Smooth muscle cell (in vitro differentiated cells): ENCODE data around the gene D2HGDH. TPM values are rescaled to one million over a fixed set of nuclear protein-coding genes. Genes with fewer than 3 reads are reported as not detected.
A peak's percentile ranks its signal among the peaks of the same experiment; 100 is the strongest.

Source experiments
- DNase-seq: peaks from one replicate; lab custom pipeline; 2025; ENCODE audit not compliant: unreplicated experiment; lab: John Stamatoyannopoulos, UW
- H2AFZ ChIP-seq: fragments of 200-600 bp; sonication (generic); 2 replicates; pipeline ENCODE4 v1.6.0; 2016; ENCODE audit warnings: antibody characterized with exemption, low read depth, mild to moderate bottlenecking
- H3F3A ChIP-seq: fragments of 200-600 bp; sonication (generic); 2 replicates; pipeline ENCODE4 v1.6.0; 2017; ENCODE audit warnings: antibody characterized with exemption, low read depth
- H3K27ac ChIP-seq: fragments of 200-600 bp; sonication (generic); 2 replicates; pipeline ENCODE4 v1.5.1; 2016; ENCODE audit warnings: low read depth, mild to moderate bottlenecking
- H3K27me3 ChIP-seq: fragments of 200-600 bp; sonication (generic); 2 replicates; pipeline ENCODE4 v1.6.1; 2016; ENCODE audit warnings: low read depth, mild to moderate bottlenecking
- H3K36me3 ChIP-seq: fragments of 200-600 bp; sonication (generic); 2 replicates; pipeline ENCODE4 v1.5.1; 2016; ENCODE audit warnings: low read depth
- H3K4me1 ChIP-seq: fragments of 200-600 bp; sonication (generic); 2 replicates; pipeline ENCODE4 v1.5.1; 2016; ENCODE audit warnings: low read depth
- H3K4me2 ChIP-seq: fragments of 200-600 bp; sonication (generic); 2 replicates; pipeline ENCODE4 v1.6.0; 2016; ENCODE audit warnings: mild to moderate bottlenecking
- H3K4me3 ChIP-seq: fragments of 200-600 bp; sonication (generic); 2 replicates; pipeline ENCODE4 v1.5.1; 2016; ENCODE audit warnings: mild to moderate bottlenecking
- H3K79me2 ChIP-seq: fragments of 200-600 bp; sonication (generic); 2 replicates; pipeline ENCODE4 v1.6.0; 2016; ENCODE audit warnings: low read depth, mild to moderate bottlenecking
- H3K9ac ChIP-seq: fragments of 200-600 bp; sonication (generic); 2 replicates; pipeline ENCODE4 v1.6.0; 2016; ENCODE audit warnings: low read depth
- H3K9me3 ChIP-seq: fragments of 200-600 bp; sonication (generic); replicated peaks from 2 replicates; pipeline ENCODE4 v1.5.1; 2016; ENCODE audit warnings: low read depth
- H4K20me1 ChIP-seq: fragments of 200-600 bp; sonication (generic); 2 replicates; pipeline ENCODE4 v1.6.0; 2016; ENCODE audit warnings: low read depth
- WGBS: methylation state at CpG from one replicate; pipeline ENCODE4 v1.1.7; 2016; ENCODE audit warnings: low lambda C conversion rate; 5-methylcytosine and 5-hydroxymethylcytosine counted together
- polyA plus RNA-seq: library from polyadenylated mRNA; unstranded; fragments of >200 nt; fragmentation: Nextera tagmentation; extraction: Ambion mirVana; gene quantifications from 2 replicates; pipeline ENCODE4 v1.2.1, GENCODE V29; 2016
- total RNA-seq: library from RNA; depleted of rRNA; stranded (reverse); fragments of >200 nt; gene quantifications from 2 replicates; pipeline ENCODE4 v1.2.3, GENCODE V29; 2014
- TF ChIP-seq, protein P1 (sequence below): fragments of 200-600 bp; sonication (generic); IDR thresholded peaks from 2 replicates; pipeline ENCODE4 v1.5.1; 2017; ENCODE audit warnings: borderline replicate concordance, mild to moderate bottlenecking, antibody characterized with exemption; ENCODE audit not compliant: insufficient read depth, poor library complexity, severe bottlenecking

D2HGDH gene
- total and polyA plus RNA-seq, 2 experiments from 2014 or later: 3.7 to 20.7 TPM

DNA sequence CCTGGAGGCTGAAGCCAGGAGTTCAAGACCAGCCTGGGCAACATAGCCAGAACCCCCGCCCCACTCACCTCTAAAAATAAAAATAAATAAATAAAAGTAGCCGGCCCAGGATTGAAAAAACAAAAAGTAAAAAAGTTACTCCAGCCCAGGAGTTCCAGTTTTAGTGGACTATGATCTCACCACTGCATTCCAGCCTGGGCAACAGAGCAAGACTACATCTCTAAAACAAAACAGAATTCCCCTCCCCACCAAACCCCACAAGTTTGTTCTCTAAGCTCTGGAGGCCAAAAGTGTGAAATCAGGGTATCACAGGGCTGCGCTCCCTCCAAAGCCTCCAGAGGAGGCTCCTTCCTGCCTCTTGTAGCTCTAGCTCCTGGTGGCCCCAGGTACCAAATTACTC lies 1.7 kb downstream of the D2HGDH start:
- H3K4me2 ChIP-seq: peak overlapping the region; percentile 87
- no peaks in the 10 kb centered on the region for H3K79me2 ChIP-seq
- peak overlapping the region; percentile 75 for H3K4me3 ChIP-seq
- H3K36me3 ChIP-seq: no peaks in the 10 kb centered on the region
- H3K9ac ChIP-seq: no peak overlapping the region
- peaks cover 35% of the 10 kb centered on the region for H4K20me1 ChIP-seq
- no peaks in the 10 kb centered on the region for H3F3A ChIP-seq
- WGBS: 95% methylated on average over 3 of the region's 3 CpGs
- no peaks in the 10 kb centered on the region for H3K4me1 ChIP-seq
- no peaks in the 10 kb centered on the region for H3K9me3 ChIP-seq
- TF ChIP-seq, protein P1, sequence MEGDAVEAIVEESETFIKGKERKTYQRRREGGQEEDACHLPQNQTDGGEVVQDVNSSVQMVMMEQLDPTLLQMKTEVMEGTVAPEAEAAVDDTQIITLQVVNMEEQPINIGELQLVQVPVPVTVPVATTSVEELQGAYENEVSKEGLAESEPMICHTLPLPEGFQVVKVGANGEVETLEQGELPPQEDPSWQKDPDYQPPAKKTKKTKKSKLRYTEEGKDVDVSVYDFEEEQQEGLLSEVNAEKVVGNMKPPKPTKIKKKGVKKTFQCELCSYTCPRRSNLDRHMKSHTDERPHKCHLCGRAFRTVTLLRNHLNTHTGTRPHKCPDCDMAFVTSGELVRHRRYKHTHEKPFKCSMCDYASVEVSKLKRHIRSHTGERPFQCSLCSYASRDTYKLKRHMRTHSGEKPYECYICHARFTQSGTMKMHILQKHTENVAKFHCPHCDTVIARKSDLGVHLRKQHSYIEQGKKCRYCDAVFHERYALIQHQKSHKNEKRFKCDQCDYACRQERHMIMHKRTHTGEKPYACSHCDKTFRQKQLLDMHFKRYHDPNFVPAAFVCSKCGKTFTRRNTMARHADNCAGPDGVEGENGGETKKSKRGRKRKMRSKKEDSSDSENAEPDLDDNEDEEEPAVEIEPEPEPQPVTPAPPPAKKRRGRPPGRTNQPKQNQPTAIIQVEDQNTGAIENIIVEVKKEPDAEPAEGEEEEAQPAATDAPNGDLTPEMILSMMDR: no peak
- no peak overlapping the region for H3K27ac ChIP-seq
- H3K27me3 ChIP-seq: no peaks in the 10 kb centered on the region
- no peak for DNase-seq
- no peak overlapping the region for H2AFZ ChIP-seq

DNA sequence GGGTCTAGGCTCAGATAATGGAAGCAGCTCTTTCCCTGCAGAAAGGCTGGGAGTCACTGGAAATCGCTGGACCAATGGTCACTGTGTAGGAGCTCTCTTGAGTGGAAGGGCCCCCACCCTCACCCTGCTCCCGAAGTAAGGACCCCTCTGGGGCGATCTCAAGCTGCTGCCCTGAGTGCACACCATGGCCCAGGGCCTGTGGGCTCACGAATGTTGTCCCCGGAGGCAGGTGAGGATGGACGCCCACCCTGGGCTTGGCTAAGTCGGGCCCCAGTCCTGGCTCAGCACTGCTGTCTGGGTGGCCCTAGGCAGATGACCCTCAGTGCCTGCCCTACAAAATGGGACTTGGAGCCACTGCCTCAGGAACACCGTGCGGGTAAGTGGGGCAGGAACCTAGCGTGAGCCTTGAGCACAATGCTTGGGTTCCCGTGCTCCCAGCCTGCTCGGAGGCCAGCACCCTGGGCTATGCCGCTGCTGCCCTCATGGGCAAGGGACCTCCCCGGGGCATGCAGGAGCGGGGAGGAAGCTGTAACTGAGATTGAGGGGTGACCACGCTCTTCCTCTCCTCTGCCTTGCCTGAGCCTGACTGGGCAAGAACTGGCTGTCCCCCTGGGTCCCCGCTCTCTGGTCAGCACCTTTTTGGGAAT lies 3.7 kb downstream of the D2HGDH start:
- H3K79me2 ChIP-seq: no peaks in the 10 kb centered on the region
- H3K9me3 ChIP-seq: no peaks in the 10 kb centered on the region
- no peaks in the 10 kb centered on the region for H3K4me1 ChIP-seq
- H4K20me1 ChIP-seq: peaks cover 38% of the 10 kb centered on the region
- no peaks in the 10 kb centered on the region for H3K36me3 ChIP-seq
- TF ChIP-seq, protein P1: no peak
- H3K4me2 ChIP-seq: no peak overlapping the region
- H3K27me3 ChIP-seq: no peaks in the 10 kb centered on the region
- WGBS: 97% methylated on average over 17 of the region's 17 CpGs
- H3F3A ChIP-seq: no peaks in the 10 kb centered on the region
- H3K27ac ChIP-seq: no peak overlapping the region
- DNase-seq: no peak
- no peak overlapping the region for H3K4me3 ChIP-seq
- H3K9ac ChIP-seq: no peak overlapping the region
- H2AFZ ChIP-seq: no peak overlapping the region

DNA sequence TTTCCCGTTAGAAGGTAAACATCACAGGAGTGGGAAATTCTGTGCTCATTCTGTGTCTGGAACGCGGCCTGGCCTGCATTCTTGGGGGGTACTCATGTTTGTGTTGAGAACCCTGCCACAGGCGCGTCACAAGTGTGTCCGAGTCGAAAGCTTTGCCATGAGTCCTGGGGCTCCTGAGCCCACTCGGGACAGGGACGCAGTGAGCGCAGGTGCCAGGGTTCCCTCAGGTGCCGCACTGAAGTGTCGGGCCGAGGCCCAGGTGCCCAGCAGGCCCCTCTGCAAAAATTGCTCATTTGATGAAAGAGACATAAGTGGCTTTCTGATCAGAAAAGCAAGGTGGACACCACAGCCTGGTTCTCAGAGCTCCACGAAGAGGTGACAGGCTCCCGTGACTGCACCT lies 4.7 kb downstream of the D2HGDH start:
- TF ChIP-seq, protein P1: no peak
- Histone ChIP-seq H3K4me1 (no peaks in the 10 kb centered on the region), H3K4me3 (no peak overlapping the region), H3K9ac (no peak overlapping the region), H3K27ac (no peak overlapping the region), H4K20me1 (peaks cover 42% of the 10 kb centered on the region), H3K79me2 (no peaks in the 10 kb centered on the region), H3K9me3 (no peaks in the 10 kb centered on the region), H3K27me3 (no peaks in the 10 kb centered on the region), H3K36me3 (no peaks in the 10 kb centered on the region), H3F3A (no peaks in the 10 kb centered on the region), H2AFZ (no peak overlapping the region), H3K4me2 (no peak overlapping the region)
- WGBS: 93% methylated on average over 15 of the region's 15 CpGs
- no peak for DNase-seq

DNA sequence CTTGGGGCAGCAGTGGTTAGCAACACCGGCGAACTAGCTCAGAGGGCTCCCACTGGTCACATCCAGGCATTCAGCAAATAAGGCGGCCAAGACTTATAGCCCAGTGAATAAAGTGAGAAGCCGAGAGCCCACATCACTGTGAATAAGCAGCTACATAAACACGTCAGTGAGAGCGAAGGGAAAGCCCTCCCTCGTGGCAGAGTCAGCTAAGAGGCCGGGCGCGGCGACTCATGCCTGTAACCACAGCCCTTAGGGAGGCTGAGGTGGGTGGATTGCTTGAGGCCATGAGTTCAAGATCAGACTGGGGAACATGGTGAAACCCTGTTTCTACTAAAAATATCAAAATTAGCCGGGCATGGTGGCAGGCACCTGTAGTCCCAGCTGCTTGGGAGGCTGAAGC lies 5.2 kb downstream of the D2HGDH start:
- Histone ChIP-seq H3F3A (no peaks in the 10 kb centered on the region), H2AFZ (no peak overlapping the region), H3K27ac (no peak overlapping the region), H3K9ac (no peak overlapping the region), H3K4me2 (no peak overlapping the region), H3K4me3 (no peak overlapping the region), H3K36me3 (no peaks in the 10 kb centered on the region), H3K9me3 (no peaks in the 10 kb centered on the region), H4K20me1 (peaks cover 42% of the 10 kb centered on the region), H3K4me1 (no peaks in the 10 kb centered on the region), H3K27me3 (no peaks in the 10 kb centered on the region), H3K79me2 (no peaks in the 10 kb centered on the region)
- TF ChIP-seq, protein P1: no peak
- WGBS: 80% methylated on average over 12 of the region's 12 CpGs
- DNase-seq: no peak
